Right atrium auricular region (tissue), 2 donors: ENCODE data around the gene OR13J1. TPM values are rescaled to one million over a fixed set of nuclear protein-coding genes. Genes with fewer than 3 reads are reported as not detected.

Source experiments
- DNase-seq: peaks from one replicate; pipeline ENCODE4 v3.0.0-alpha.2; 2019; ENCODE audit warnings: low spot score
- H3K27ac ChIP-seq, 2 donors: fragments of 200-600 bp; sonication (generic); 1 replicate in 1 of 2; 2 replicates in 1 of 2; pipeline ENCODE4 v1.5.1; 2016 to 2019
- H3K27me3 ChIP-seq, 2 donors: fragments of 200-600 bp; sonication (generic); one replicate each; pipeline versions ENCODE4 v1.5.1 to v1.6.0; 2017 to 2019
- H3K36me3 ChIP-seq: fragments of 200-600 bp; sonication (generic); one replicate; pipeline ENCODE4 v1.5.1; 2016
- H3K4me1 ChIP-seq, 2 donors: fragments of 200-600 bp; sonication (generic); one replicate each; pipeline versions ENCODE4 v1.5.1 to v1.6.0; 2017 to 2019
- H3K4me3 ChIP-seq, 2 donors: fragments of 200-600 bp; sonication (generic); 1 replicate in 1 of 2; 2 replicates in 1 of 2; pipeline ENCODE4 v1.5.1; 2017 to 2019; ENCODE audit warnings: mild to moderate bottlenecking in 1 of 2, moderate library complexity in 1 of 2
- H3K9me3 ChIP-seq, 2 donors: fragments of 200-600 bp; sonication (generic); one replicate each; pipeline ENCODE4 v1.5.1; 2019
- CTCF ChIP-seq, 2 donors: fragments of 200-600 bp; sonication (generic); IDR thresholded peaks; one replicate each; pipeline ENCODE4 v1.5.1; 2019; ENCODE audit warnings: antibody characterized with exemption in 2 of 2
- total RNA-seq, 2 donors: library from RNA; depleted of rRNA; stranded (reverse); fragments of >200 nt; gene quantifications; one replicate each; pipeline ENCODE4 v1.1.0, GENCODE V29; 2016

OR13J1 gene
- total RNA-seq, 2 donors from 2014 or later, result not detected

GRCh38 chr9:35882263-35882848 lies 12.2 kb upstream of the OR13J1 start:
- peaks cover 0 to 3% of the 10 kb centered on the region in 2 donors for H3K9me3 ChIP-seq
- H3K4me3 ChIP-seq, result no peak overlapping the region
- peak; percentile 96 to 97 for TF ChIP-seq CTCF (IDR thresholded peaks at IDR 0.05)
- no peaks in the 10 kb centered on the region for H3K27me3 ChIP-seq
- peak; percentile 86 for DNase-seq
- no peak overlapping the region for H3K27ac ChIP-seq
- no peaks in the 10 kb centered on the region for H3K4me1 ChIP-seq
- H3K36me3 ChIP-seq, result no peaks in the 10 kb centered on the region

GRCh38 chr9:35872505-35872904 lies 2.3 kb upstream of the OR13J1 start:
- TF ChIP-seq CTCF (IDR thresholded peaks at IDR 0.05), result no peak
- DNase-seq, result no peak
- Histone ChIP-seq H3K36me3 (no peaks in the 10 kb centered on the region), H3K4me3 (no peak overlapping the region), H3K27me3 (no peaks in the 10 kb centered on the region), H3K9me3 (peaks cover 0 to 9% of the 10 kb centered on the region in 2 donors), H3K4me1 (no peaks in the 10 kb centered on the region), H3K27ac (no peak overlapping the region)

- H3K9me3 ChIP-seq, result no peaks in the 10 kb centered on the region
- no peak for TF ChIP-seq CTCF (IDR thresholded peaks at IDR 0.05)
- DNase-seq, result no peak
- no peak overlapping the region for H3K27ac ChIP-seq
- no peak overlapping the region for H3K4me3 ChIP-seq
- no peaks in the 10 kb centered on the region for H3K4me1 ChIP-seq
- no peaks in the 10 kb centered on the region for H3K36me3 ChIP-seq
- no peaks in the 10 kb centered on the region for H3K27me3 ChIP-seq
Measured at GRCh38 chr9:35871545-35871944, 1.3 kb upstream of the OR13J1 start.

- H3K9me3 ChIP-seq, result no peaks in the 10 kb centered on the region
- H3K36me3 ChIP-seq, result no peaks in the 10 kb centered on the region
- DNase-seq, result no peak
- no peak for TF ChIP-seq CTCF (IDR thresholded peaks at IDR 0.05)
- H3K4me3 ChIP-seq, result no peak overlapping the region
- H3K27me3 ChIP-seq, result no peaks in the 10 kb centered on the region
- no peak overlapping the region for H3K27ac ChIP-seq
- H3K4me1 ChIP-seq, result no peaks in the 10 kb centered on the region
Measured at GRCh38 chr9:35869621-35870216, 482 bp downstream of the OR13J1 start.

GRCh38 chr9:35868933-35869332 lies 1.3 kb downstream of the OR13J1 start:
- no peak for TF ChIP-seq CTCF (IDR thresholded peaks at IDR 0.05)
- no peaks in the 10 kb centered on the region for H3K4me1 ChIP-seq
- H3K4me3 ChIP-seq, result no peak overlapping the region
- no peak overlapping the region for H3K27ac ChIP-seq
- DNase-seq, result no peak
- H3K9me3 ChIP-seq, result no peaks in the 10 kb centered on the region
- no peaks in the 10 kb centered on the region for H3K36me3 ChIP-seq
- H3K27me3 ChIP-seq, result no peaks in the 10 kb centered on the region

- H3K27ac ChIP-seq, result no peak overlapping the region
- no peak for DNase-seq
- H3K9me3 ChIP-seq, result no peaks in the 10 kb centered on the region
- H3K4me3 ChIP-seq, result no peak overlapping the region
- no peaks in the 10 kb centered on the region for H3K4me1 ChIP-seq
- no peaks in the 10 kb centered on the region for H3K27me3 ChIP-seq
- H3K36me3 ChIP-seq, result no peaks in the 10 kb centered on the region
- no peak for TF ChIP-seq CTCF (IDR thresholded peaks at IDR 0.05)
Measured at GRCh38 chr9:35867538-35867937, 2.7 kb downstream of the OR13J1 start.
